Smooth muscle cell (in vitro differentiated cells): ENCODE data around the gene GXYLT2. TPM values are rescaled to one million over a fixed set of nuclear protein-coding genes. Genes with fewer than 3 reads are reported as not detected.

ENCODE experiments used
- DNase-seq: peaks from one replicate; lab custom pipeline; 2025; ENCODE audit not compliant: unreplicated experiment; lab: John Stamatoyannopoulos, UW
- H2AFZ ChIP-seq: fragments of 200-600 bp; sonication (generic); 2 replicates; pipeline ENCODE4 v1.6.0; 2016; ENCODE audit warnings: antibody characterized with exemption, low read depth, mild to moderate bottlenecking
- H3F3A ChIP-seq: fragments of 200-600 bp; sonication (generic); 2 replicates; pipeline ENCODE4 v1.6.0; 2017; ENCODE audit warnings: antibody characterized with exemption, low read depth
- H3K27ac ChIP-seq: fragments of 200-600 bp; sonication (generic); 2 replicates; pipeline ENCODE4 v1.5.1; 2016; ENCODE audit warnings: low read depth, mild to moderate bottlenecking
- H3K27me3 ChIP-seq: fragments of 200-600 bp; sonication (generic); 2 replicates; pipeline ENCODE4 v1.6.1; 2016; ENCODE audit warnings: low read depth, mild to moderate bottlenecking
- H3K36me3 ChIP-seq: fragments of 200-600 bp; sonication (generic); 2 replicates; pipeline ENCODE4 v1.5.1; 2016; ENCODE audit warnings: low read depth
- H3K4me1 ChIP-seq: fragments of 200-600 bp; sonication (generic); 2 replicates; pipeline ENCODE4 v1.5.1; 2016; ENCODE audit warnings: low read depth
- H3K4me2 ChIP-seq: fragments of 200-600 bp; sonication (generic); 2 replicates; pipeline ENCODE4 v1.6.0; 2016; ENCODE audit warnings: mild to moderate bottlenecking
- H3K4me3 ChIP-seq: fragments of 200-600 bp; sonication (generic); 2 replicates; pipeline ENCODE4 v1.5.1; 2016; ENCODE audit warnings: mild to moderate bottlenecking
- H3K79me2 ChIP-seq: fragments of 200-600 bp; sonication (generic); 2 replicates; pipeline ENCODE4 v1.6.0; 2016; ENCODE audit warnings: low read depth, mild to moderate bottlenecking
- H3K9ac ChIP-seq: fragments of 200-600 bp; sonication (generic); 2 replicates; pipeline ENCODE4 v1.6.0; 2016; ENCODE audit warnings: low read depth
- H3K9me3 ChIP-seq: fragments of 200-600 bp; sonication (generic); replicated peaks from 2 replicates; pipeline ENCODE4 v1.5.1; 2016; ENCODE audit warnings: low read depth
- H4K20me1 ChIP-seq: fragments of 200-600 bp; sonication (generic); 2 replicates; pipeline ENCODE4 v1.6.0; 2016; ENCODE audit warnings: low read depth
- CTCF ChIP-seq: fragments of 200-600 bp; sonication (generic); IDR thresholded peaks from 2 replicates; pipeline ENCODE4 v1.5.1; 2017; ENCODE audit warnings: borderline replicate concordance, mild to moderate bottlenecking, antibody characterized with exemption; ENCODE audit not compliant: insufficient read depth, poor library complexity, severe bottlenecking
- WGBS: methylation state at CpG from one replicate; pipeline ENCODE4 v1.1.7; 2016; ENCODE audit warnings: low lambda C conversion rate; 5-methylcytosine and 5-hydroxymethylcytosine counted together
- polyA plus RNA-seq: library from polyadenylated mRNA; unstranded; fragments of >200 nt; fragmentation: Nextera tagmentation; extraction: Ambion mirVana; gene quantifications from 2 replicates; pipeline ENCODE4 v1.2.1, GENCODE V29; 2016
- total RNA-seq: library from RNA; depleted of rRNA; stranded (reverse); fragments of >200 nt; gene quantifications from 2 replicates; pipeline ENCODE4 v1.2.3, GENCODE V29; 2014

The GXYLT2 gene
- total and polyA plus RNA-seq, 2 experiments from 2014 or later = 17.0 to 19.0 TPM

- H3K4me3 ChIP-seq = no peak overlapping the region
- H2AFZ ChIP-seq = no peak overlapping the region
- no peak overlapping the region for H3K9ac ChIP-seq
- H3K4me1 ChIP-seq = no peaks in the 10 kb centered on the region
- no peak overlapping the region for H3K27ac ChIP-seq
- no peaks in the 10 kb centered on the region for H3K27me3 ChIP-seq
- no peaks in the 10 kb centered on the region for H3K9me3 ChIP-seq
- no peak overlapping the region for H3K4me2 ChIP-seq
- no peak for DNase-seq
- H3K36me3 ChIP-seq = no peaks in the 10 kb centered on the region
- WGBS = 89% methylated on average over 7 of the region's 7 CpGs
- H3K79me2 ChIP-seq = no peaks in the 10 kb centered on the region
- no peak for TF ChIP-seq CTCF
- H4K20me1 ChIP-seq = no peaks in the 10 kb centered on the region
- H3F3A ChIP-seq = no peaks in the 10 kb centered on the region
Observed at GRCh38 chr3:72944696-72945095, 56.9 kb downstream of the GXYLT2 start.

GRCh38 chr3:72947715-72948490, 60.1 kb downstream of the GXYLT2 start:
- H3K9me3 ChIP-seq = no peaks in the 10 kb centered on the region
- DNase-seq = no peak
- no peaks in the 10 kb centered on the region for H3K79me2 ChIP-seq
- H3K27ac ChIP-seq = no peak overlapping the region
- WGBS = 64% methylated on average over 8 of the region's 8 CpGs
- no peaks in the 10 kb centered on the region for H3K27me3 ChIP-seq
- H3K4me2 ChIP-seq = no peak overlapping the region
- no peak overlapping the region for H3K4me3 ChIP-seq
- H3K4me1 ChIP-seq = no peaks in the 10 kb centered on the region
- no peak for TF ChIP-seq CTCF
- H2AFZ ChIP-seq = no peak overlapping the region
- no peaks in the 10 kb centered on the region for H4K20me1 ChIP-seq
- H3K36me3 ChIP-seq = no peaks in the 10 kb centered on the region
- H3F3A ChIP-seq = no peaks in the 10 kb centered on the region
- H3K9ac ChIP-seq = no peak overlapping the region

GRCh38 chr3:72949016-72949415, 61.2 kb downstream of the GXYLT2 start:
- TF ChIP-seq CTCF = no peak
- 96% methylated on average over 4 of the region's 4 CpGs for WGBS
- Histone ChIP-seq H3K4me3 (no peak overlapping the region), H3K4me1 (no peaks in the 10 kb centered on the region), H3K9me3 (no peaks in the 10 kb centered on the region), H2AFZ (no peak overlapping the region), H3K27ac (no peak overlapping the region), H3F3A (no peaks in the 10 kb centered on the region), H3K27me3 (no peaks in the 10 kb centered on the region), H3K79me2 (no peaks in the 10 kb centered on the region), H3K36me3 (no peaks in the 10 kb centered on the region), H3K4me2 (no peak overlapping the region), H4K20me1 (no peaks in the 10 kb centered on the region), H3K9ac (no peak overlapping the region)
- no peak for DNase-seq

- Histone ChIP-seq H3K79me2 (no peaks in the 10 kb centered on the region), H3K27ac (no peak overlapping the region), H3K4me1 (peaks cover 3% of the 10 kb centered on the region), H3K27me3 (no peaks in the 10 kb centered on the region), H3F3A (no peaks in the 10 kb centered on the region), H2AFZ (no peak overlapping the region), H3K4me2 (no peak overlapping the region), H3K4me3 (no peak overlapping the region), H3K9me3 (no peaks in the 10 kb centered on the region), H4K20me1 (no peaks in the 10 kb centered on the region), H3K9ac (no peak overlapping the region), H3K36me3 (no peaks in the 10 kb centered on the region)
- no peak for DNase-seq
- no peak for TF ChIP-seq CTCF
- WGBS = 97% methylated on average over 8 of the region's 8 CpGs
Observed at GRCh38 chr3:72950372-72950771, 62.5 kb downstream of the GXYLT2 start.
